GM19035 (cell line): ENCODE data around the gene KCNMB2.

Experiments used
- ATAC-seq: cut with Tn5 transposase; IDR thresholded peaks from one replicate; pipeline ENCODE4 v1.9.1; 2021; ENCODE audit not compliant: unreplicated experiment

Gene KCNMB2

DNA sequence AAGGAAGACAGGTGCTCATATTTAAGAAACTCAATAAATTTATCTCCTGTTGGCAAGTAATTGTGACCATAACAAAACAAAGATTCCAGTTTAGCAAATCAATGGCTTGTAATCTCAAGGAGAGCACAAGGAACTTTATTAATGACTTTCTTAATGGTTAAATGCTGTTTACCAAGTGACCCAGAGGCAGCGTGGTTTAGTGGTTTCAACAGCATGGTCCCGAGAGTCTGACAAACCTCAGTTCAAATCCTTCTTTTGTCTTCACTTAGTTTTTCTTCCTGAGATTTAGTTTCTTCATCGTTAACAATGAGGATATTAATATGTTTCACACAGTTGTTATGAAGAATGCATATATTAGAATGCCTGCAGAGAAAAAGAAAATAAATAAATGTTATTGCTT lies 212.6 kb downstream of the KCNMB2 start:
- ATAC-seq = no peak

DNA sequence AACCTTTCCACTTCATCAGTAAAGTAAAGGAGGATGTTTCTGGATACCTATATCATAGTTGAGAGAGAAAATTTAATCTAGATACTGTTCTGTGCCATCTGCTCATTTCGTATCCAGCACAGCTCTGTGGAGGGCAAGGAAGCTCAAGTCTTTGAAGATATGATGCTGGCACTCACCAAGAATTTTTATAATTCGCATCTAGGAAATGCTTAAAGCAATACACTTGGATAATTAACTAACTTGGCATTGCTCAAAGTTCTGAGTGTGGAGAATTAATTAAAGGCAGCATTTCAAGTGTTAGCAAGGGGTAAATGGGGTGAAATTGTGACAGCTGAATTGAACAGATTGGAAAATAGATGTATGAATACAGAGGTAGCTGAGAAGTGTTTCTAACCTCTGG lies 213.2 kb downstream of the KCNMB2 start:
- no peak for ATAC-seq

- ATAC-seq = no peak
Measured at GRCh38 chr3:178750639-178751300, 214.5 kb downstream of the KCNMB2 start.

DNA sequence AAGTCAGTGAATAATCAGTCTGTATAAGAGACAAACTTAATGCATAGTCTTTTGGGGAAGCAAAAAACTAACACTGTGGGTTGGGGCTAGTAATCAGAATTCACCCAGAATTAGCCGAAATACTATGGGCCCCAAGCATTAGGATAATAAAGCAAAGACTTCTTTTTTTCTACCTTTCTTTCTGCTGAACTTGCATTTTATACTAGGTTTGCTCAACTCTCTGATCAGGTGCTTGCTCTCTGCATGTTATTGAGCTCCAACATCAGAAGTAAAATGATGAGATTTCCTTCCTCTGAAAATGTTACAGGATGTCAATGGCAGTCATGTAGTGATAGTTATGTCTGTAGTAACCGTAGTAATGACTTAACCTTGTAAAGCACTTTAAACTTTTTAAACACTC lies 216.6 kb downstream of the KCNMB2 start:
- no peak for ATAC-seq

- no peak for ATAC-seq
Measured at GRCh38 chr3:178754852-178755510, 218.7 kb downstream of the KCNMB2 start.

GRCh38 chr3:178761024-178761423 lies 224.8 kb downstream of the KCNMB2 start:
- no peak for ATAC-seq

GRCh38 chr3:178761461-178761860 lies 225.2 kb downstream of the KCNMB2 start:
- no peak for ATAC-seq

DNA sequence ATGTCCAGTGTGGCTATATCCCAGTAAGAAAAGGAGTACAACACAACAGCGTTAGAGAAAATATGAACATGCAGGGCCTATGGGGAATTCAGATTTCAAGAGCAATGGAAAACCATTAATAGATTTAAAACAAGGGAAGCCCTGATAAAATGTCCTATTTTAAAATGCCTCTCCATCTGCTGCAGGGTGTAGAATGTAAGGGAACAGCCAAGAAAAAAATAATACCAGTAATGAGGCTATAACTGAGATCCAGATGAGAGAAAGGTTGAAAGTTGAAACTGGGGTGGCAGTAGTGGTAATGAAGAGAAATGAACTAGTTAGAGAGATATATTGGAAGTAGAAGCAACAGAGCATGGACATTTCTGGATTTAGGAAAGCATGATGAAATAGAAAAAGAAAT lies 226.1 kb downstream of the KCNMB2 start:
- ATAC-seq = no peak

GRCh38 chr3:178765472-178765871 lies 229.2 kb downstream of the KCNMB2 start:
- ATAC-seq = no peak

DNA sequence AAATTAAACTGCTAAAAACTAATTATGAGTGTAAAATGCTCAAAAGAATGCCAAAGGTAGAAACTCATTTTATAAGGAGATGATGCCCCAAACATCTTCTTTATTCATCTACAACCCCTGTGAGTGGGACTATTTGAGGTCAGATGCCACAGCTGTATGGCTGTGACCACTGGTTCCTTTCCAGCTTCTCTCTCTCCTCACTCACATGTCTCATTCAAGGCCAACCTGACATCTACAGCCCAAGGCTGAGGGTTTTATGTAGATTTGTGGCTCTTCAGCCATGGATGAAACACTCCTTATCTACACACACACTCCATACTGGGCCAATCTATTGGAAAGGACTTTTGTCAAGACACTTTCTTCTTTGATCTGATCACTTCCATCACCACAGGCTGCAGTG lies 231.3 kb downstream of the KCNMB2 start:
- no peak for ATAC-seq

GRCh38 chr3:178768072-178768864 lies 232.0 kb downstream of the KCNMB2 start:
- ATAC-seq = peak; percentile 64

- no peak for ATAC-seq
Measured at GRCh38 chr3:178771511-178771910, 235.3 kb downstream of the KCNMB2 start.

- ATAC-seq = no peak
Measured at GRCh38 chr3:178772746-178773145, 236.5 kb downstream of the KCNMB2 start.

DNA sequence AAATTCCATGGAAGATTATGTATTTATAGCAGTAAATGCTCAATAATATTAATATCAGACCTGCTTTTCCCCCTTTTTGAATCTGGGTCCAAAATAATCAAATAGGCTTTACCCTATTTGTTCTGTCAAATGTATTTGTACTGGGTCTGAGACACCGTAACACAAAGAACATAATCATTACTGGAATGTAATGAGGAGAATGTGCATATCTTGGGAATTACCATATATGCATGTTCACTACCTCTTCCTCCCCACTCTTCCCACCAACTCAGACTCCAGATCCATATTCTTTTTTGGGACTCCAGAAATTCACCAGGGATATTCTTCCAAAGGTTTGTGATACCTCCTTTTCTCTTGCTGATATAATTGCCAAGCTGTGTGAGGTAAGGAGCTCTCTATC lies 237.1 kb downstream of the KCNMB2 start:
- ATAC-seq = no peak

DNA sequence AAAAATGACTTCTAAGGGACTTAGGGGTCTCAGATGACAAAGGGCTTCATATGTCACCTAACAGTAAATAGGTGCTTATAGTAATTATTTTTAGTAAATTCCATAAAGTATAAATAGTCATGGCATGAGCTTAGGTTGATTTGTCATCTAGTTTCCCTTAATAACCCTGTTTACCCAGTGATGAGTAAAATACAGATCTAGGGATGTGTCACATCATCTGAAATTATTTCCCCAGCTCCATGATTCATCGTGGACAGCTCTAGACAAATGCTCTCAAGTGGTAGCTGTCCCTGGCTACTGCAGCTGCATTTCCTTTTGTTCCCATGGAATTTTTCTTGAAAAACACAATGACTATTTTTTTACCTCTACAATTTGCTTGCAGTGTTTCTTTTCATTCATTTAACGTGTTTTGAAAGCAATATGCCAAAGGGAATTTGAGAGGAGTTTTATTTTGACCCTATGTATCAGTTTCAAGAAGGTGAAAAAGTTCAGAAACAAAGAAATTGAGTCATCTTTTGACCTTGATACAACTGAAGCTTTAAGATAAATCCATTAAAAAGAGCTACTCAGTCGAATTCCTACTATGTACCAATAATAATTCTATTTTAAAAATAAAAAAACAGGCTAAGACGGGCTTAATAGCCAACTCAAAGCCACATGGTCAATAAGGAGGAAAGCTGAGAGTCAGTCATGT lies 241.6 kb downstream of the KCNMB2 start:
- no peak for ATAC-seq

GRCh38 chr3:178778589-178778988 lies 242.4 kb downstream of the KCNMB2 start:
- ATAC-seq = no peak

DNA sequence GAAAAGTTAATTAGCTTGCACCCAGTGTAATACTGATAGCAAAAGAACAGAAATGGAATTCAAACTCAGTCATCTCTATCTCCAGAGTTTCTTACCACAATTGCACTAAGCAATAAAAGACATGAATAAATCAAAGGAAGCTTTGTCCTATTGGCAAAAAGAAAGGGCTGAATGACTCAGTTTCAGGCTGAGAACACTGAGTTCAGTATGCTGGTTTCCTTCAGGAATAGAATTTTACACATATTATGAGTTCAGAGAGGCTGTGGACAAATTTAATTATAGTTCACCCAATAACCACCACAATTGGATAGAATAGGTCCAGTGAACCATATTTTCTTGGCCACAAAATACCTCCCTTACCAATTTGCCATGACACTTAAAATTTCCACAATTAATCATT lies 249.7 kb downstream of the KCNMB2 start:
- ATAC-seq = no peak

DNA sequence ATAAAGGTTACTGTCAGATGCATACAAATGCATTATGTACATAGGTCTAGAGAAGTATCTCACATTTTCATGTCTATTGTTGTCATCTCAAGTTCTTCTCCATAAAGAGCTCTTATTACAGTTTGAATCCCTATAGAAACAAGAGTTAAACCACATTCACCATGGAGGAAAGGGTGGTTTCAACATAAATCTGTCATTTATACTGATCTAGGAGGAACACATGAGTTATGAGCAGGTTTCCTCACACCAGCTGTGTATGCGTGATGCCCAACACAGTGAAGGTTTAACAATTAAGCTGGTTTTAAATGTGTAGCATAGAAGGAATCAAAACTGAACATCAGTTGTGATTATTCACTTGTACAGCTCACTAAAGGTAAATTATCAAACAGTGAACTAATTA lies 251.7 kb downstream of the KCNMB2 start:
- ATAC-seq = no peak

GRCh38 chr3:178794711-178795110 lies 258.5 kb downstream of the KCNMB2 start:
- ATAC-seq = no peak

GRCh38 chr3:178795349-178795748 lies 259.1 kb downstream of the KCNMB2 start:
- no peak for ATAC-seq

GRCh38 chr3:178802259-178802658 lies 266.0 kb downstream of the KCNMB2 start:
- ATAC-seq = no peak
